Stimulated activated CD4-positive, alpha-beta T cell treated with anti-CD3 and anti-CD28 coated beads, Interleukin-12 subunit alpha, Interleukin-12 subunit beta, amount 100 ng/mL, for 4 hours (primary cell): ENCODE data around the gene UCN.
"Not testable (repeated sequence)": the region's sequence is repeated elsewhere in the genome, so short reads cannot be mapped to it uniquely, and the experiment has no call there.

Source experiments
- DNase-seq: peaks from one replicate; pipeline ENCODE4 v3.0.0-alpha.2; 2020

Gene UCN

DNA sequence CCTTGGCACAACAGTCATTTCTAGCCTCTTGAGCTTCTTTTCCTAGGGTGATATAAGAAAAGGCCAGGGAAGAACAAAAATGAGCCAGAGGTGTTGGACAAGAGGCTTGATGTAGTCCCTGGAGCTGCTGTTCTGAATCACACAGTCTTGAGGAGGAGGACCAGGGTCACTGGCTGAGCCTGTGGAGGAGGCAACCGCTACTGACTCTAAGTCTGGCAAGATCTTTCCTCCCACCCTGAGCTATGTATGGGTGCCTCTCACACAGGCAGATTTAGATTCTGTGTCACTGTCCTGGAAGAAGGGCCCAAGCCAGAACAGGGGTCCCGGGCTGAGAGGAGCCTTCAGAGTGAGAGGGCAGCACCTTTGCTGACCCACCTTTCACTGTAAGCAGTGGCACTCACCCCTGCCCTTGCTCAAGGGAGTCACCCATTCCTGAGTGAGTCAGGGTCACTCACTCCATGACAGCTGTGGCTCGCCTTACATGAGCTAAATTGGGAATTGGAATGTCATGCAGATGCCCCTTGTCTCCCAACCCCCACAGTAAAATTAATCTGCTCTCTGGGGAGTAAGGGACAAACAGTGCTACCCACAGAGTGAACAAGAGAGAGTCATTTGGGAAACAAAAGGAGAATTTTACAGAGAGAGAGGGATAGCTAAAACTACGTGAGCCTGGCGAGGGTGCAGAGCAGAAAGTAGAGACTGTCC is 26.2 kb downstream of the UCN start, which contains the start of gene TRIM54:
TSS of gene TRIM54 (plus strand) at position 575 of the 705 bp plus-strand sequence. CDS start 303 bp downstream, outside the sequence.
- no peak for DNase-seq

GRCh38 chr2:27281442-27281841 is 26.8 kb downstream of the UCN start:
- DNase-seq: no peak

DNA sequence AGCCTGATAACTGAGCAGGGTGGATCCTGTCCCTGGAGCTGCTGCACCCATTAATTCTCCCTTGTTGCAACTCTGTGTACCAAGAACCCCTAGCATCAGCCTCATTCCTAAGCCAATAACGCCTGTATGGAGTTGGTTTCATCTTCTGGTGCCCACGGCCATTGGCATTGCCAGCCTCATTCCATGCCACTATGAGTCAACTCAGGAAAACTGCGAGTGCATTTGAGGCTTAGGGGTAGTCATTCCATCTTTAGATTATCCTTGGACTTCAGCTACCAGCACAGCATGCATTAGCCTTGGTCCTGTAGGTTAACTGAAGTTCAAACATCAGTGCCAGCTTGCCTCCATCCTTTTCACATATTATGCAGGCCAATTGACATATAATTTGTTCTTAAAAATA is 27.4 kb downstream of the UCN start:
- DNase-seq: no peak

- DNase-seq: no peak
Observed at GRCh38 chr2:27278010-27278409, 30.2 kb downstream of the UCN start.

DNA sequence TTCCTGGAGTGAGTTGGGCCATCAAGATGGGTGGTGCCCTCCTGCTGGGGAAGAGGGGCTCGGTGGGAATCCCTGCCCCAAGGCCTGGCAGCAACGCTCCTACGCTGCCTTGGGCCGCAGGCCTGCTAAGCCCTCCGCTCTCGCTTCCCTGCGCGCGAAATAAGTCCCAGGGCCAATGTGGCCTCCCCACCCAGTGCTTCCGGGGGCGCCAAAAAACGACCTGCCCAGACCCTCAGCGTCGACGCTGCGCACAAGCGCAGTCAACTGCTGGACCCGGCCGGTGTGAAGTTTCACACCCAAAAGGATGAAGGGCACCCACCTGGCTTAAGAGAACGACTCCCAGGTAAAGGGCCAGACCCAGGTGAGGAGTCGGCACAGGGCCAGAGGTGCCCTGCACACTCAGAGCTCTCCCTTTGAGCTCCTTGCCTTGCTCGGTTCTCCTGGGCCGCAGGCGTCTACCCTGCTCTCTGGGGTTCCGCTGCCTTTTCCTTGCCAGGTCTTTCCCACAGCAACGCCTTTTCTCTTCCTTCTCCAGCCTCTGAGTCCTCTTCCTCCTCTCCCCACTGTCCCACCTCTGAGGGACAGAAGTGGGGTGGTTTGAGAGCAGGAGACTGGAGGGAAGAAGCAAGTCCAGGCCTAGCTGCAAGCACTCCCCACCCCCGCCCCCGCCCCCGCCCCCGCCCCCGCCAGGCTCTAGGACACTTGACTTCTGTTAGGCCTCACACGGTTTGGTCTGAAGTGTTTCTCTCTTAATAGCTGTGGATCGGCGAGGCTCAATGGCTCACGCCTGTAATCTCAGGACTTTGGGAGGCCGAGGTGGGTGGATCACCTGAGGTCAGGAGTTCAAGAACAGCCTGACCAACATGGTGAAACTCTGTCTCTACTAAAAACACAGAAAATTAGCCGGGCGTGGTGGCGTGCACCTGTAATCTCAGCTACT is 32.8 kb downstream of the UCN start, which contains the start of gene DNAJC5G:
TSS of gene DNAJC5G (plus strand) at position 223 of the 940 bp plus-strand sequence. CDS start 1,296 bp downstream, outside the sequence.
- no peak for DNase-seq

- DNase-seq: not testable (repeated sequence)
Observed at GRCh38 chr2:27272537-27273522, 35.4 kb downstream of the UCN start.

DNA sequence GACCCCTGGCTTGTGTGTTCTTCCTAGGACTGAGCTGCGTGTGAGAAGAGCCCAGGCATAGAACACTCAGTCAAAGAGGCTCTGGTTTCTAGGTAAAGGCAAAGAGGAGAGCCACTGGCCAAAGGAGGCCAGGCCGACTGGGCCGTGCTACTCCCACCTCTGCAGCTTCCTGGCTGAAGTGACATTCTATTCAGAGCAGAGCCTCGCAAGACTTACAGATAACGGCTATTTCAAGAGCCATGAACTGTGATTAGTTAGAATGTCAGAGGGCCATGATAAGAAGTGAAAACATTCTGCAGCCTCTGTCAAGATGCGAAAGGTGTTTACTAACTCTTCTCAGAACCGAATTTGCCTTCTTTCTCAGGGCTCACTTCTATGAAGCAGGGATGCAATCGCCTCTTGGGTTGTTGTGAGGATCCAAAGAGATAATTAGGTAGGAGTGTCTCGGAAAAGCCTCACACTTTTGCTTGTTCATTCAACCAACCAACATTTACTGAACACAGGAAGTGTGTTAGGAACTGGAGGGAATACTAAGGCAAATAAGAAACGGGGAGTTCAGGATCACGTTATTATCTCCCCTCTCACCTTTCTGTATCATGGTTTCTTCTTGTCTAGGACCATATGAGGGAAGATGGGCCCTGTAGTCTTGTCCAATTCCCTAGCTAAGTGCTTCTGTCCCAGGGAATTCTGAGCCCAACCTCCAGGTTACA is 36.5 kb downstream of the UCN start:
- no peak for DNase-seq

GRCh38 chr2:27270670-27271069 is 37.6 kb downstream of the UCN start:
- DNase-seq: no peak

GRCh38 chr2:27270131-27270530 is 38.1 kb downstream of the UCN start:
- DNase-seq: no peak

DNA sequence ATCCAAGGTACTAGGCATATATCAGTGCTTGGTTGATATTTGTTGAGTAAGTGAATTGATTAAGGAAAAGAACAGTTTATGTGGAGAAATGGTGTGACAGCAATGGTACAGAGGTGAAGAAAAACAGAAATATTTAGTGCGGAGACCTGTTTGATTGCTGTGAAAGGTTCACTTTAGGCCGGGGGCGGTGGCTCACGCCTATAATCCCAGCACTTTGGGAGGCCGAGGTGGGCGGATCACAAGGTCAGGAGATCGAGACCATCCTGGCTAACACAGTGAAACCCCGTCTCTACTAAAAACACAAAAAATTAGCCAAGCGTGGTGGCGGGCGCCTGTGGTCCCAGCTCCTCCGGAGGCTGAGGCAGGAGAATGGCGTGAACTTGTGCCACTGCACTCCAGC is 39.9 kb downstream of the UCN start:
- DNase-seq: not testable (repeated sequence)

DNA sequence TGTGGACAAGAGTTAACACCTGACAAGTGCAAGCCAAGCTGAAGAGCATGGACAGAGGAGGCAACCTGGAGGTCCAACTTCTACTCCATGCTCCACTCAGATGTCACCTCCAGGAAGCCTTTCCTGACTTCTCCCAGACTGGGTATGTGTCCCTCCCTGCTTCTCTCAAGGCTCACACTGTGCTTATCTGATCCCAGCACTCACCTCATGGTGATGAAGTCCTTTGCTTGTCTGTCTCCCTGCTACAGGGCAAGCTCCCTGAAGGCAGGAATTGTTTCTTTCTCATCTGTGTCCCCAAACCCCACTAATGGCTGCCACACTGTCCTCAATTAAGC is 42.7 kb downstream of the UCN start:
- DNase-seq: no peak

- peak; percentile 60 for DNase-seq
Observed at GRCh38 chr2:27264753-27265535, 43.3 kb downstream of the UCN start.

DNA sequence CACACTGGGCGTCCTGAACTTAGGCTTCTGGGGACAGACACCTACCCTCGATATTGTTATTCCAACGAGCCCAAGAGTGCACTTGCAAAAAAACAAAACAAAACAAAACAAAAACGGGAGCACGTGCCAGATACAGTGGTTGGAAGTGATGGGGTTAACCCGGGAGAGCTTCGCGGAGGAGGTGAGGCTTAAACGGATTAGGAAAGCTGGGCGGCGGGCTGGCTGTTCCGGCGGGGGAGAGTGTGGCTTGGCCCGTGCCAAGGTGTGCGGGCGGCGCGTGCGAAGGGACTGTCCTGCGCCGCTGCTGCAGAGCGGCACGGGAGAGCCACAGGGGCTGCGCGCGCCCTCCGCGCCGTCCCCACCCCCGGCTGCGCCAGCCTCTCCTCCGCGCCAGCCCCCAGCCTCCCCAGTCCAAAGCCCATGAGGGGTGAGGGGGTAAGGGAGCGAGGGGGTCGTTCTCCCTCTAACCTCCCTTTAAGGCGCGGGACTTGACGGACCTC is 43.9 kb downstream of the UCN start:
- DNase-seq: no peak

DNA sequence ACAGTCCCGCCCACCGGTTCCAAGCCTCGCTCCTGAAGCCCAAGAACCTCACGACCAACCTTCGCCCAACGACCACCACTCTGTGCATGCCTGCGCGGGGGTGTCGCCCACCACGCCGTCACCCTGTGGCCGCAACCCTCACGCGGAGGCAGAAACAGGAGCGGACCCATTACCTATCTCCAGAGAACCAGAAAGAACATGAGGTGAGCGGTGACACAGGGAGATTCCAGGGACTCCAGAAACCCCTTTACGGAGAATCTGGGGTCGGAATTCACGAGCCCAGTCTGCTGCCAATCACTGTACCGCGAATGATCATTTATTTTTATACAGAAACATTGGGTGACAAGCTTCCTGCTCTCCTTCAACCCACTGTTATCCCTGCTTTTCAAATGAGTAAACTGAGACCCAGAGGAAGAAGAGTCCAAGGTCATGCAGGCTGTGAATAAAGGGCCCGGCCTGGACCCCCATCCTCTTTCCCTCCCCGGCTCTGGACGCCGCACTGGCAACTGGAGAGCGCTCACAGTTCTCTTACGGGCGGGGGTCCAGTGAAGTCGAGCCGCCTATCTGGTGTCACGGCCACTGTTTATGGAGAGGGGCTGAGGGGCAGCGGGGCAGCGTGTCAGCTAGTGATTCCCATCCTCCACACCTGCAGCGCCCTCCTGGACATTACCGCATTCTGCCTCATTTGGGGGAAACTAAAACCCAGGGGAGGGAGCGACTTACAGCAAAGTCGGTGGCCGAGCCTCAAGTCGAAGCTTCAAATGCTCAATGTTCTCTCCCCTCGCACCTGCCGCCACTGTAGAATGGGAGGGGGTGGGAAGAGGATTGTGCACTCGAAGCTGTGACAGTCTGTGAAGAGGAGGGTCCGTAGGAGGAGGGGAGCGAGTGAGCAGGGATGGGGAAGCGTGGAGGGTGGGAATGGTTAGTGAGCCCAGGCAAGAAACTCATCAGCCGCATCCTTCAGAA is 44.7 kb downstream of the UCN start:
- no peak for DNase-seq

GRCh38 chr2:27262379-27263286 is 45.6 kb downstream of the UCN start, which contains the start of gene SLC30A3:
Gene SLC30A3, minus strand, starts transcription at chr2:27263047. Its CDS starts 141 bp downstream, at chr2:27262906.
- peak; percentile 70 for DNase-seq

GRCh38 chr2:27261926-27262298 is 46.3 kb downstream of the UCN start:
- DNase-seq: no peak

- no peak for DNase-seq
Observed at GRCh38 chr2:27261241-27261925, 46.9 kb downstream of the UCN start.

- no peak for DNase-seq
Observed at GRCh38 chr2:27258051-27258450, 50.2 kb downstream of the UCN start.
